Right renal pelvis (tissue), 4 donors: ENCODE measurements around the gene POU2F3. TPM values are rescaled to one million over a fixed set of nuclear protein-coding genes. Genes with fewer than 3 reads are reported as not detected.

ENCODE experiments used
- polyA plus RNA-seq, 4 donors: library from polyadenylated mRNA; unstranded; fragments of 120-200 nt; gene quantifications; one replicate each; pipeline ENCODE4 v1.2.1, GENCODE V29; 2013; ENCODE audit not compliant: insufficient read length in 4 of 4

The POU2F3 gene
- polyA plus RNA-seq, 4 donors, result 0.60 to 1.0 (median 0.73) TPM

Other genes with a start within 250 kb of the POU2F3 start
- 1 to 10 TPM in 2 of 4 donors, under 1 TPM in 2; 0.72 to 3.9 (median 2.4) TPM for gene TRIM29, start 102.0 kb upstream of the POU2F3 start, polyA plus RNA-seq
- gene OAF, start 29.1 kb upstream of the POU2F3 start, polyA plus RNA-seq, result 10 to 100 TPM; 37.1 to 53.7 (median 37.8) TPM
- gene TLCD5, start 85.2 kb downstream of the POU2F3 start, polyA plus RNA-seq, result 10 to 100 TPM; 10.2 to 12.2 (median 11.8) TPM
- 100 to 1,000 TPM; 117 to 138 (median 127) TPM for gene ARHGEF12, start 96.3 kb downstream of the POU2F3 start, polyA plus RNA-seq